Thoracic aorta (tissue), 2 donors: ENCODE data around the gene RDH12. TPM values are rescaled to one million over a fixed set of nuclear protein-coding genes. Genes with fewer than 3 reads are reported as not detected.

ENCODE experiments used
- ATAC-seq: fragments of 150-250 bp; one replicate; pipeline ENCODE4 v1.8.0; 2017; ENCODE audit warnings: low read depth; ENCODE audit not compliant: insufficient number of reproducible peaks, low FRiP score
- DNase-seq: peaks from one replicate; pipeline ENCODE4 v3.0.0-alpha.2; 2020; ENCODE audit warnings: low spot score
- H3K27ac ChIP-seq, 2 donors: fragments of 200-600 bp; sonication (generic); 1 replicate in 1 of 2; 2 replicates in 1 of 2; pipeline ENCODE4 v1.5.1; 2016; ENCODE audit warnings: mild to moderate bottlenecking in 2 of 2, moderate library complexity in 2 of 2
- H3K27me3 ChIP-seq: fragments of 200-600 bp; sonication (generic); replicated peaks from 2 replicates; pipeline ENCODE4 v1.6.0; 2016; ENCODE audit warnings: mild to moderate bottlenecking; ENCODE audit not compliant: insufficient read depth
- H3K36me3 ChIP-seq: fragments of 200-600 bp; sonication (generic); one replicate; pipeline ENCODE4 v1.5.1; 2016
- H3K4me1 ChIP-seq, 2 donors: fragments of 200-600 bp; sonication (generic); 1 replicate in 1 of 2; 2 replicates in 1 of 2; pipeline versions ENCODE4 v1.5.1 to v1.6.0; 2016; ENCODE audit warnings: low read depth in 2 of 2, mild to moderate bottlenecking in 1 of 2; ENCODE audit not compliant: control insufficient read depth in 1 of 2
- H3K4me3 ChIP-seq: fragments of 200-600 bp; sonication (generic); 2 replicates; pipeline ENCODE4 v1.5.1; 2016; ENCODE audit warnings: mild to moderate bottlenecking
- H3K9me3 ChIP-seq: fragments of 200-600 bp; sonication (generic); 2 replicates; pipeline ENCODE4 v1.5.1; 2016
- total RNA-seq, 2 donors: library from RNA; depleted of rRNA; stranded (reverse); fragments of >200 nt; gene quantifications; one replicate each; pipeline versions ENCODE4 v1.1.0 to v1.2.3, GENCODE V29; 2016
- TF ChIP-seq, protein P1 (sequence below): fragments of 200-600 bp; sonication (generic); IDR thresholded peaks from one replicate; pipeline ENCODE4 v1.5.1; 2019; ENCODE audit warnings: antibody characterized with exemption

RDH12 gene
- total RNA-seq, 2 donors from 2014 or later: not detected

GRCh38 chr14:67675219-67675582, 26.5 kb upstream of the RDH12 start:
- no peaks in the 10 kb centered on the region for H3K9me3 ChIP-seq
- ATAC-seq (no peak), DNase-seq (no peak)
- peak overlapping the region; percentile 98 to 99 for H3K27ac ChIP-seq
- peak overlapping the region; percentile 87 for H3K4me3 ChIP-seq
- TF ChIP-seq, protein P1, sequence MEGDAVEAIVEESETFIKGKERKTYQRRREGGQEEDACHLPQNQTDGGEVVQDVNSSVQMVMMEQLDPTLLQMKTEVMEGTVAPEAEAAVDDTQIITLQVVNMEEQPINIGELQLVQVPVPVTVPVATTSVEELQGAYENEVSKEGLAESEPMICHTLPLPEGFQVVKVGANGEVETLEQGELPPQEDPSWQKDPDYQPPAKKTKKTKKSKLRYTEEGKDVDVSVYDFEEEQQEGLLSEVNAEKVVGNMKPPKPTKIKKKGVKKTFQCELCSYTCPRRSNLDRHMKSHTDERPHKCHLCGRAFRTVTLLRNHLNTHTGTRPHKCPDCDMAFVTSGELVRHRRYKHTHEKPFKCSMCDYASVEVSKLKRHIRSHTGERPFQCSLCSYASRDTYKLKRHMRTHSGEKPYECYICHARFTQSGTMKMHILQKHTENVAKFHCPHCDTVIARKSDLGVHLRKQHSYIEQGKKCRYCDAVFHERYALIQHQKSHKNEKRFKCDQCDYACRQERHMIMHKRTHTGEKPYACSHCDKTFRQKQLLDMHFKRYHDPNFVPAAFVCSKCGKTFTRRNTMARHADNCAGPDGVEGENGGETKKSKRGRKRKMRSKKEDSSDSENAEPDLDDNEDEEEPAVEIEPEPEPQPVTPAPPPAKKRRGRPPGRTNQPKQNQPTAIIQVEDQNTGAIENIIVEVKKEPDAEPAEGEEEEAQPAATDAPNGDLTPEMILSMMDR: no peak
- H3K27me3 ChIP-seq: no peaks in the 10 kb centered on the region
- H3K36me3 ChIP-seq: no peaks in the 10 kb centered on the region
- peaks cover 22 to 40% of the 10 kb centered on the region in 2 donors for H3K4me1 ChIP-seq

GRCh38 chr14:67679006-67679405, 22.7 kb upstream of the RDH12 start:
- Histone ChIP-seq H3K4me1 (peaks cover 0 to 9% of the 10 kb centered on the region in 2 donors), H3K9me3 (no peaks in the 10 kb centered on the region), H3K36me3 (no peaks in the 10 kb centered on the region), H3K4me3 (no peak overlapping the region), H3K27me3 (no peaks in the 10 kb centered on the region), H3K27ac (no peak overlapping the region)
- DNase-seq (no peak), ATAC-seq (no peak)
- TF ChIP-seq, protein P1: no peak

DNA sequence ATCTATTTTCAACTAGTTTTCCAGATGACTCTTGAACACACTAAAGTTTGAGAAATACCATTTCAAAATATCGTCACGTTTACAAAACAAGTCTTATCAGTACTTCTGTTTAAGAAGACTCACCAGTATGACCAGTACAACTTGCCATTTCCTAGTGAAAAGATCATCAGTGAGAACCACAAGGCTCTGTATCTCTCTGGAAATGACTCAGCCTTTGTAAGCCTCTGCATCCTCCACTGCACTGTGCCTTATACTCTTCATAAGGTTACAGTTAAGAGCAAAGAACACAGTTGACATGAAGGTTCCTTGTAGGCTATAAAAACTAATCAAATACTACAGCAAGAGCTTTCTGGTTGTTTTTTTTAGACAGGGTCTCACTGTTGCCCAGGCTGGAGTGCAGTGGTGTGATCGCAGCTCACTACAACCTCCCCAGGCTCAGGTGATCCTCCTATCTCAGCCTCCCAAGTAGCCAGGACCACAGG, 21.5 kb upstream of the RDH12 start:
- no peaks in the 10 kb centered on the region for H3K36me3 ChIP-seq
- no peaks in the 10 kb centered on the region for H3K9me3 ChIP-seq
- peaks cover 0 to 6% of the 10 kb centered on the region in 2 donors for H3K4me1 ChIP-seq
- H3K27me3 ChIP-seq: no peaks in the 10 kb centered on the region
- TF ChIP-seq, protein P1: no peak
- H3K27ac ChIP-seq: no peak overlapping the region
- ATAC-seq: no peak
- no peak overlapping the region for H3K4me3 ChIP-seq
- no peak for DNase-seq

DNA sequence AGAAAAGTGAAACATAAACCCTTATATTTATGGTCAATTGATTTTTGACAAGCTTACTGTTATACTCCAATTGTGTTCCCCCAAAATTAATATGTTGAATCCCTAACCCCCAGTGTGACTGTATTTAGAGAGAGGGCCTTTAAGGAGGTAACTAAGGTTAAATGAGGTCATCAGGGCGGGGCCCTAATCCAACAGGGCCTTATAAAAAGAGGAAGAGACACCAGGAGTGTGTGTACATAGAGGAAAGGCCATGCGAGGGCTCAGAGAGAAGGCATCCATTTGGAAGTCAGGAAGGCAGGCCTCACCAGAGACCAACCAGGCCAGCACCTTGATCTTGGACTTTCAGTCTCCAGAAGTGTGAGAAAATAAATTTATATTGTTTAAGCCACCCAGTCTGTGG, 20.7 kb upstream of the RDH12 start:
- TF ChIP-seq, protein P1: no peak
- no peak overlapping the region for H3K4me3 ChIP-seq
- no peaks in the 10 kb centered on the region for H3K27me3 ChIP-seq
- H3K27ac ChIP-seq: no peak overlapping the region
- no peaks in the 10 kb centered on the region for H3K9me3 ChIP-seq
- ATAC-seq (no peak), DNase-seq (no peak)
- H3K4me1 ChIP-seq: no peaks in the 10 kb centered on the region
- H3K36me3 ChIP-seq: no peaks in the 10 kb centered on the region

- H3K4me3 ChIP-seq: no peak overlapping the region
- no peaks in the 10 kb centered on the region for H3K27me3 ChIP-seq
- no peak overlapping the region for H3K27ac ChIP-seq
- no peaks in the 10 kb centered on the region for H3K9me3 ChIP-seq
- DNase-seq (no peak), ATAC-seq (no peak)
- peaks cover 9% of the 10 kb centered on the region for H3K36me3 ChIP-seq
- no peaks in the 10 kb centered on the region for H3K4me1 ChIP-seq
- TF ChIP-seq, protein P1: no peak
Observed at GRCh38 chr14:67683842-67684241, 17.8 kb upstream of the RDH12 start.
